Neural crest cell (in vitro differentiated cells): ENCODE measurements around the gene ERP44. TPM values are rescaled to one million over a fixed set of nuclear protein-coding genes. Genes with fewer than 3 reads are reported as not detected.
"Not testable (repeated sequence)": the region's sequence is repeated elsewhere in the genome, so short reads cannot be mapped to it uniquely, and the experiment has no call there.

Experiments
- DNase-seq: peaks from one replicate; pipeline ENCODE4 v3.0.0; 2021; ENCODE audit warnings: low read depth, mixed read lengths, low spot score
- H3K27ac Mint-ChIP-seq: one replicate; pipeline ENCODE4 v1.8.0; 2021; ENCODE audit warnings: mild to moderate bottlenecking, mixed read lengths; ENCODE audit not compliant: unreplicated experiment
- H3K27me3 Mint-ChIP-seq: 2 replicates; pipeline ENCODE4 v1.8.0; 2021; ENCODE audit warnings: low read depth, mild to moderate bottlenecking, mixed read lengths
- H3K36me3 Mint-ChIP-seq: 2 replicates; pipeline ENCODE4 v1.8.0; 2021; ENCODE audit warnings: low read depth, mild to moderate bottlenecking, mixed read lengths
- H3K4me1 Mint-ChIP-seq: 2 replicates; pipeline ENCODE4 v1.8.0; 2021; ENCODE audit warnings: mixed read lengths
- H3K4me3 Mint-ChIP-seq: one replicate; pipeline ENCODE4 v1.8.0; 2021; ENCODE audit warnings: mild to moderate bottlenecking, mixed read lengths
- H3K9me3 Mint-ChIP-seq: 2 replicates; pipeline ENCODE4 v1.8.0; 2021; ENCODE audit warnings: mixed read lengths
- CTCF ChIP-seq: fragments of 200-600 bp; sonication (generic); conservative IDR thresholded peaks from 2 replicates; pipeline ENCODE4 v1.5.0; 2021; ENCODE audit warnings: antibody characterized with exemption, mild to moderate bottlenecking
- long read RNA-seq: library from polyadenylated mRNA; unstranded; transcript quantifications from one replicate; pipeline ENCODE4 v2.0.0, GENCODE V29; 2020
- total RNA-seq: library from RNA; stranded (reverse); gene quantifications from 2 replicates; pipeline ENCODE4 v1.2.1, GENCODE V29; 2021

Gene ERP44
- 13.3 and 13.6 TPM in 2 replicates for total RNA-seq
- long read RNA-seq, full-length matches to known transcripts, result 202 of 212 reads
- long read RNA-seq, partial matches to known transcripts, result 3 of 212 reads
- long read RNA-seq, other reads (novel, unspliced or antisense), result 7 of 212 reads

- H3K4me3 Mint-ChIP-seq, result peak within 1 kb of the TSS; percentile 100
- H3K36me3 Mint-ChIP-seq, result no peaks in the 10 kb centered on the region
- peak; percentile 94 for DNase-seq
- H3K27ac Mint-ChIP-seq, result peak within 1 kb of the TSS; percentile 99
- peaks cover 30% of the 10 kb centered on the region for H3K4me1 Mint-ChIP-seq
- H3K27me3 Mint-ChIP-seq, result no peaks in the 10 kb centered on the region
- peak; percentile 11 for TF ChIP-seq CTCF
- no peaks in the 10 kb centered on the region for H3K9me3 Mint-ChIP-seq
These were observed at the start of gene ERP44, which contains the start of gene INVS for GRCh38 chr9:100098887-100099721. TSS of gene ERP44 (minus strand) at chr9:100099000. CDS start at chr9:100098840, 160 bp downstream. TSS of gene INVS (plus strand) at chr9:100099243. CDS start at chr9:100104522, 5,279 bp downstream.

- not testable (repeated sequence) for H3K36me3 Mint-ChIP-seq, H3K27ac Mint-ChIP-seq, DNase-seq, H3K9me3 Mint-ChIP-seq, H3K27me3 Mint-ChIP-seq, H3K4me3 Mint-ChIP-seq
- H3K4me1 Mint-ChIP-seq, result peaks cover 12% of the 10 kb centered on the region
These were observed 47.2 kb upstream of the ERP44 start for GRCh38 chr9:100145976-100146375.

GRCh38 chr9:100145167-100145934, 46.6 kb upstream of the ERP44 start:
- not testable (repeated sequence) for H3K36me3 Mint-ChIP-seq, DNase-seq, H3K4me3 Mint-ChIP-seq, H3K9me3 Mint-ChIP-seq, H3K27me3 Mint-ChIP-seq
- peaks cover 12% of the 10 kb centered on the region for H3K4me1 Mint-ChIP-seq
- peak overlapping the region; percentile 1 for H3K27ac Mint-ChIP-seq

GRCh38 chr9:100141862-100142261, 43.1 kb upstream of the ERP44 start:
- not testable (repeated sequence) for H3K27ac Mint-ChIP-seq, H3K4me3 Mint-ChIP-seq, H3K27me3 Mint-ChIP-seq, DNase-seq, H3K36me3 Mint-ChIP-seq, H3K9me3 Mint-ChIP-seq
- H3K4me1 Mint-ChIP-seq, result peaks cover 12% of the 10 kb centered on the region

- H3K27me3 Mint-ChIP-seq, H3K9me3 Mint-ChIP-seq, H3K4me3 Mint-ChIP-seq, H3K4me1 Mint-ChIP-seq, DNase-seq, H3K36me3 Mint-ChIP-seq, H3K27ac Mint-ChIP-seq: not testable (repeated sequence)
These were observed 41.5 kb upstream of the ERP44 start for GRCh38 chr9:100140303-100140702.

GRCh38 chr9:100136799-100137198, 38.0 kb upstream of the ERP44 start:
- not testable (repeated sequence) for H3K27ac Mint-ChIP-seq, DNase-seq, H3K27me3 Mint-ChIP-seq, H3K4me1 Mint-ChIP-seq, H3K4me3 Mint-ChIP-seq, H3K9me3 Mint-ChIP-seq
- H3K36me3 Mint-ChIP-seq, result peaks cover 14% of the 10 kb centered on the region

GRCh38 chr9:100134731-100135130, 35.9 kb upstream of the ERP44 start:
- H3K4me3 Mint-ChIP-seq, result no peak overlapping the region
- no peak for TF ChIP-seq CTCF
- no peaks in the 10 kb centered on the region for H3K27me3 Mint-ChIP-seq
- no peaks in the 10 kb centered on the region for H3K4me1 Mint-ChIP-seq
- no peak for DNase-seq
- H3K9me3 Mint-ChIP-seq, result no peaks in the 10 kb centered on the region
- H3K27ac Mint-ChIP-seq, result no peak overlapping the region
- H3K36me3 Mint-ChIP-seq, result peaks cover 15% of the 10 kb centered on the region
